ENCODE results near the gene WDPCP. TPM values are rescaled to one million over a fixed set of nuclear protein-coding genes. Genes with fewer than 3 reads are reported as not detected.

The WDPCP gene
- total and polyA plus RNA-seq, 3 donors from 2014 or later = 8.3 to 23.5 (median 20.1) TPM

Small RNAs within 50 kb of the gene (small RNA-seq; reads per million reads assigned to genes)
- gene RF00017 = 0 reads per million in 2 donors

Other genes with a start within 250 kb of the WDPCP start
- gene MDH1, start 486 bp upstream of the WDPCP start, total RNA-seq = 100 to 1,000 TPM; 154 to 180 TPM
- gene MDH1, start 486 bp upstream of the WDPCP start, polyA plus RNA-seq (ENCODE audit: insufficient read depth, low read depth, low replicate concordance) = 134 TPM